RKO (cell line): ENCODE measurements around the gene ASB10.

Experiments
- DNase-seq: peaks from one replicate; pipeline ENCODE4 v3.0.0-alpha.2; 2016; ENCODE audit warnings: low spot score

Gene ASB10

DNA sequence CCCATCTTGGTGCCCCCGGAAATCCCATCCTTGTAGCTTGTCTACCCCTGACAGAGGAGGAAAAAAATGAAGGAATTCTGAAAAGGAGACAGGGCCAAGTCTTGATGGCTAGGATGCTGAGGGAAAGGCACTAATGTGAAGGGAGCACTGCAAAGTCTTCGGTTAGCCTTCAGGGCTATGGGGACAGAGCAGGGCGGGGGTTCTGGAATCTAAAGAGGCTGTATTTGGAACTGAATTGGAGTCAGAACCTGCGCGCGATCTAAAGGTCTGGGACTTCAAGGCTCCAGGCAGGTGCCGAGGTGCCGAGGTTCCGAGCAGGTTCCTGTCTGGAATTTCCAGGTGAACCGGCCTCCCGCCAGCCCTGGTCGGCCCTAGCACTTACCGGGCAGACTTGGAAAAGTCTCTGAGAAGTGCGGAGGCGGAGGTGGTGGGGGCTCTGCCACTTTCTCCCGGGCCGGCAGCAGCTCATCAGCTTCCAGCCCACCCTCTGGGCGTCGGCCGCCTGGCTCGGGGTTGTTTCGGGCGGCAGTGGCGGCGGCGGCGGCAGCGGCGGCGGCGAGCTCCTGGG is 20.3 kb downstream of the ASB10 start:
- no peak for DNase-seq

- no peak for DNase-seq
Observed at GRCh38 chr7:151161757-151162156, 25.3 kb downstream of the ASB10 start.

GRCh38 chr7:151157645-151158329 is 29.3 kb downstream of the ASB10 start:
- peak; percentile 28 for DNase-seq

DNA sequence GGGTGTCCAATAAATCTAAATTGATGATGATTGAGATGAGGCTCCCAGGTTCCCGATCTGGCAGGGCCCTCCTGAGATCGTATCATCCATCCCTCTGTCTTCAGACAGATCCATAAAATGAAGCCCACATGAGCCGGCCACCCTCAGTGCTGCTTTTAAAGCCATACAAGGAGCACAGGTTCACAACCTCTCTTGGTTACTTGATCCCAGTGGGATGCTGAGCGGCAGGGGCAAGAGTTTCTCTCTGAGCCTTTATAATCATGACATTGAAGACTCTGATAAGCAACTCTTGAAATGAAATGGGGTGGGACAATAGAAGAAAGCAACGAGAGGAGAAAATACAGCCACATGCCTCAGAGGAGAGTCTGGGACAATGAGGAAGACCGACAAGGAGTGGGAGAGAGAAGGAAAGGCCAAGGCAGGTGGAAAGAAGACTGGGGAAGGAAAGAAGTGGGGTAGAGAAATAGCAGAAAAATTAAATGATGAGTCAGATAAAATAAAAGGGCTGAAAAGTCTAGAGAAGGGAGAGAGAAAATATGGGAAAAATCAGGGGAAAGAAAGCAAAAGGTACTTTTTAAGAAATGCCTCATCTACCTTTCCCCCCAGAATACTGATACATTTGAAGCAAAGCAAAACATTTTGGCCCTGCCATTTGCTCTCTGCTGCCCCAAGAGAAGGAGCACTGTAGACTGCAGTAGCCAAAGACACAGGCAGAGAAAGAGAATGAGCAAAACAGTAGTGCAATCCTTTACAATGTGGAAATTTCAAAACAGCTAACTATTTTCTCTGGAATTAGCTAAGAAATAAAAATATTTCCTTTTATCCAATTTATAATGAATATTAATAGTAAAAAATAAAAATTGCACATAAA is 34.2 kb downstream of the ASB10 start:
- DNase-seq, result no peak

- no peak for DNase-seq
Observed at GRCh38 chr7:151150388-151150787, 36.7 kb downstream of the ASB10 start.

GRCh38 chr7:151148319-151149259 is 38.5 kb downstream of the ASB10 start:
- no peak for DNase-seq

- no peak for DNase-seq
Observed at GRCh38 chr7:151146761-151147160, 40.3 kb downstream of the ASB10 start.

GRCh38 chr7:151144387-151144786 is 42.7 kb downstream of the ASB10 start:
- DNase-seq, result no peak

GRCh38 chr7:151143261-151144015 is 43.6 kb downstream of the ASB10 start:
- DNase-seq, result no peak

GRCh38 chr7:151142686-151143040 is 44.4 kb downstream of the ASB10 start:
- DNase-seq, result no peak

GRCh38 chr7:151141855-151142685 is 45.0 kb downstream of the ASB10 start:
- DNase-seq, result no peak

DNA sequence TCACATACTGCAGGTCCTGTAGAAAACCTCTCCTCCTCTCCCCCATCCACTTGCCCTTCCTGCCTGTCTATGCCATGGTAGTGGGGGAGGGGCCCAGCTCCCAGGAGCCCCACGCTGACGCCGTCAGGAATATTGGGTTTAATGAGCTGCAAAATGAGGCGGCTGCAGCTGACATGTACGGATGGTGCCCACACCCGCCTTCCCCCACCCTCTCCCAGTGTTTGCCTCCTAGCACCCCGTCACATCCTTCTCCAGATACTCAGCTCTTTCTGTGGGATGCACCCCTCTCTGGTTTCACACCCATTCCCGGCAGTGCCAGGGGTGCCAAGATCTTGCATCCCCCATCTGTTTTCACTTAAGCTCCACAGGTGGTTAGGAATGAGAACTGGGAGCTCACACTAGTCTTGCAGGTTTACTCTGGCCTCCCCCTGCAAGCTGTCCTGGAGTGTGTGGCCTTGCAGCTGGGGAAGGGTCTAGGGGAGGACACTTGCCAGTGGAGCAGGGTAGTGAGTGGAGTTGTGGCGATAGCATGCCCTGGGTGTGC is 45.7 kb downstream of the ASB10 start:
- no peak for DNase-seq

DNA sequence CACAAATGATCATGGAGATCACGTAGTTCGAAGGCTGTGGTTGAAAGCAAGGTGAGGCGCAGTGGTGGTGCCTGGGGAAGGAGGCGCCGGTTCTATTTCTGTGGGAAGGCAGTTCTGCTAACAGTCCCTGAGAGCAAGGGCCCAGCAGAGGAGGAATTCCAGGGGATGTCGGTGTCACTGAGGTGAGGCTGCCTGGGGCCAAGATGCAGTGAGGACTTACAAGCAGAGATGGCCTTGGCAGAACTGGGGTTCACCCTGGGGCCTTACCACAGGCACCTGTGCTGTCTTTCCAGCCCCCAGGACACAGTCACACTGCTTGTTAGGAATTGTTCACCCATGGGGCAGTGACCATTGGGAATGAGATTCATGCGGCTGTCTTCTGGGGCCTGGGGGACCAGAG is 46.2 kb downstream of the ASB10 start:
- no peak for DNase-seq

GRCh38 chr7:151139791-151140190 is 47.3 kb downstream of the ASB10 start:
- DNase-seq, result no peak

GRCh38 chr7:151139071-151139790 is 47.8 kb downstream of the ASB10 start:
- no peak for DNase-seq

- no peak for DNase-seq
Observed at GRCh38 chr7:151138153-151138851, 48.7 kb downstream of the ASB10 start.

- DNase-seq, result no peak
Observed at GRCh38 chr7:151137791-151138152, 49.3 kb downstream of the ASB10 start.

- no peak for DNase-seq
Observed at GRCh38 chr7:151137076-151137675, 49.9 kb downstream of the ASB10 start.
